Muscle layer of colon (tissue), 2 donors: ENCODE measurements around the gene HES3.

Experiments
- H3K27ac ChIP-seq: one replicate; pipeline ENCODE4 v1.7.0; 2013; ENCODE audit warnings: low read depth, mild to moderate bottlenecking, low read length, moderate library complexity
- H3K27me3 ChIP-seq, 2 donors: one replicate each; pipeline ENCODE4 v1.7.0; 2013; ENCODE audit warnings: low read length in 2 of 2, mild to moderate bottlenecking in 2 of 2; ENCODE audit not compliant: insufficient read depth in 2 of 2, control insufficient read depth in 1 of 2
- H3K36me3 ChIP-seq: one replicate; pipeline ENCODE4 v1.7.0; 2013; ENCODE audit warnings: mild to moderate bottlenecking, low read length; ENCODE audit not compliant: insufficient read depth
- H3K4me1 ChIP-seq: one replicate; pipeline ENCODE4 v1.7.0; 2013; ENCODE audit warnings: mild to moderate bottlenecking, low read length; ENCODE audit not compliant: insufficient read depth
- H3K4me3 ChIP-seq, 2 donors: one replicate each; pipeline ENCODE4 v1.7.0; 2013; ENCODE audit warnings: low read length in 2 of 2, low read depth in 1 of 2, mild to moderate bottlenecking in 1 of 2, moderate library complexity in 1 of 2
- H3K9ac ChIP-seq: one replicate; pipeline ENCODE4 v1.7.0; 2013; ENCODE audit warnings: low read length
- H3K9me3 ChIP-seq: one replicate; pipeline ENCODE4 v1.7.0; 2013; ENCODE audit warnings: mild to moderate bottlenecking, low read length
- donor health status: abdominal sarcoma.
- donor health status: Adenocarcinoma of cecum.

The HES3 gene

DNA sequence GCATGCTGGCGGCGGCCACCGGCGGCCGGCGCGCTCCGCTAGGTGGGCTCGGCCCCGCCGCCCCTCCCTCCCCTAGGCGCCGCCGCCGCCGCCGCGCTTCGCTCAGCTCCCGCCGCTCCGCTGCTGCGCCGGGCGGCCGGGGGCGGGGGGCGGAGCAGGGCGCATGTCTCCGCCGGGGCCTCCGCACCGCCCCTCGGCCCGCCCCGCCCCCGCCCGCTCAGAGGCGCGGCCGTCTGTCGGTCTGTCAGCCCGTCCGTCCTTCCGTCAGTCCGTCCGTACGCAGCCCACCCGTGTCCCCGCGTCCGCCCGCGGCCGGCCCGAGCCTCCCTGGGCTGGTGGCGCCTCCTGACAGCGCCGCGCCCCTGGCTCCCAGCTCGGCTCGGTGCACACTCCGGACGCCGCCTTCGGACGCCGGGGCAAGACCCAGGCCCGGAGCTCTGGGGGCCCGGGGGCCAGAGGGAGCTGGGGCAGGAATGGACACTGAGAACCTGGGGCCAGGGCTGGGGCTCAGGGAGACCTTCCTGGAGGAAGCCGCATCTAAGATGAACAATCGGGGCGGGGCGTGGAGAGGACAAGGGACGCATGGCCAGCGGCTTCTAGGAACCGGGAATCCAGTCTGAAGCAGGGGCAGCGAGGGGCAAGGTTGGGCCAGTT is 17.1 kb downstream of the HES3 start, which contains the start of gene GPR153:
Gene GPR153, minus strand, starts transcription at position 138 of the 654 bp plus-strand sequence. CDS start 6,193 bp downstream, outside the sequence.
- Histone ChIP-seq H3K4me3 (peak within 1 kb of the TSS in 1 of 2 donors; percentile 75), H3K4me1 (no peaks in the 10 kb centered on the region), H3K9me3 (no peaks in the 10 kb centered on the region), H3K27ac (no peak within 1 kb of the TSS), H3K36me3 (no peaks in the 10 kb centered on the region), H3K27me3 (peaks cover 0 to 7% of the 10 kb centered on the region in 2 donors), H3K9ac (no peak within 1 kb of the TSS)

DNA sequence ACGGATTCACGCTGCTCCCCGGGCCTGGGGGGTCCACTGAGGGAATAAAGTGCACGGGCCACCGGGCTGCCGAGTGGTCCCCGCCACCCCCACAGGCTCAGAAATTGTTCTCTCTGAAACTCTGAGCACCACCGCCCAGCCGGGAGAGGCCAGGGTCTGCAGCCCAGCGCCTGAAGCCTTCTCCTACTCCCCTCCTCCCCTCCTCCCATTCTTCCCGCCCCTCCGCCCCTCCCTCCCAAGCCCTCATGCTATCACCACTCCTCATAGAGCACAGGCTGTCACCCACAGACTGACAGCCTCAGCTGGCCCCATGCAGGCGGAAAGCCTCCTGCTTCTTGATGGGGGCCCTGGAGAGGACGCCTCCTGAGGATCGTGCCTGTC is 17.6 kb downstream of the HES3 start:
- Histone ChIP-seq H3K4me1 (no peaks in the 10 kb centered on the region), H3K36me3 (no peaks in the 10 kb centered on the region), H3K27me3 (peaks cover 0 to 7% of the 10 kb centered on the region in 2 donors), H3K27ac (no peak overlapping the region), H3K9ac (no peak overlapping the region), H3K4me3 (peak overlapping the region in 1 of 2 donors; percentile 1), H3K9me3 (no peaks in the 10 kb centered on the region)

DNA sequence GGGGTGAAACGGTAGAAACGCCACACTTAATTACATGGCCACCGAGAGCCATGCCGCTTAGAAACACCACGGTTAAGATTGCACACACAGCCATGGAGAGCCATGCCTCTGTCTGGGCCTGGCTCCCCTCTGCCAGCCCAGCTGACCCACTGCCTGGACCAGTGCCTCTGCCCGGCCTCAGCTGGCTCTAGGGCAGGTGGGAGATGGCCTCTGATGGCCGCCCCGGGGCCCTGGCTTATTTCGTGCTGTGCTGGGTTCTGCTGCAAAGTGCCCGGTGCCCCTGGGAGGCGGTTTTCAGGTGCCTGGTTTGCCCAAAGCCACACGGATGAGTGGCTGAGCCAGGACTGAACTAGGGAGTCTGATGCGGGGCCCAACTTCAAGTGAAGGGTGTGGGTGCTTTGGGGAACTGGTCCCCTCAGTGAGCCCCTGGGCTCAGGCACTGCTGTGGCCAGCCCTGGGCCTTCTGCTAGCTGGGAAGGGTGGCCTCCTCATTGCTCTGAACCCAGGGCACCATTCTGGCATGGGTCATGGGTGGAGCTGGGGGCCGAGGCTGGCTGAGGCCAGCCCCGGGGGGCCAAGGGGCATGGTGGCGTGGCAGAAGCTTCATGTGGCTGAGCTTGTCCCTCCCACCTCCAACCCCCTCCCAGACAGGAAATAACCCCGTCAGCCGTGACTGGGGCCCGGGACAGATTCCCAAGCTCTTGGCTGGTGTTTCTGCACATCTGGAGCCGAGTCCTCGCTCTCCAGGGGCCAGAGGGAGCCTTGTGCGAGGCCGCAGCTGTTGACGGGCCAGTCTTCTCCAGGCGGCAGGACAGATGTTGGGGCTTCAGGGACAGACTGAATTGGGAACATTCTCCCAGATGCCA is 18.8 kb downstream of the HES3 start:
- Histone ChIP-seq H3K9me3 (no peaks in the 10 kb centered on the region), H3K36me3 (no peaks in the 10 kb centered on the region), H3K9ac (no peak overlapping the region), H3K4me1 (no peaks in the 10 kb centered on the region), H3K27ac (no peak overlapping the region), H3K27me3 (peaks cover 0 to 7% of the 10 kb centered on the region in 2 donors), H3K4me3 (no peak overlapping the region)

DNA sequence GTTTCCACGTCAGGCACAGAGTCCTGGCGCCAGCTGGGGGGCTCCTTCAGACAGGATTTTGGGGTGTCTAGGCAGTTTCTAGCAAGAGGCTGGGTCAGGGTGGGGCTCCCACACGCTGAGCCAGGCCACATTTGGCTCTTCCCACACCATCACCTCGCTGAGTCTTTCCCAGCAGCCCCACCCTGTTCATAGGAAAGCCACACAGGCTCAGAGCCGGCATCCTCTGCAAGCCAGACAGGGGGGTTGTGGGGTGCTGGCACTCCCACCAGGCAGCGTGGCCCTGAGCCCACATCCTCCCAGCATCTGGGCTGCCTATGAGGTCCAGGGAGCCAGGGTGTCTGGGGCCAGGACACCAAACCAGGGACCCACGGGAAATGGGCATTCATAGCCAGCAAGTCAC is 19.7 kb downstream of the HES3 start:
- Histone ChIP-seq H3K9me3 (no peaks in the 10 kb centered on the region), H3K27ac (no peak overlapping the region), H3K36me3 (no peaks in the 10 kb centered on the region), H3K4me3 (no peak overlapping the region), H3K27me3 (peaks cover 0 to 7% of the 10 kb centered on the region in 2 donors), H3K9ac (no peak overlapping the region), H3K4me1 (no peaks in the 10 kb centered on the region)

DNA sequence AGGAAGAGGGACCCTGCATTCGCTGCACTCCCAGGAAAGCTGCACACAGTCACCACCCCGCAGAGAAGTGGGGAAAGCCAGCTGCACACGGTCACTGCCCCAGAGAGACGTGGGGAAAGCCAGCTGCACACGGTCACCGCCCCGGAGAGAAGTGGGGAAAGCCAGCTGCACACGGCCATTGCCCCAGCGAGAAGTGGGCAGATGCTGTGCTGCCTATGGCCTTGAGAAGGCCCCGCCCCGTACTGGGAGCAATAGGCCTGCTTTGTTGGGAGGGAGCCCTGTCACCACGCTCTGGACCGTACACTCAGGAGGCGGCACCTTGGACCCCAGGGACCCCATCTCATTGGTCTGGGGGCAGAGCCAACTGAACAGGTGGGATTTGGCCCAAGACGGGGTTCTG is 21.2 kb downstream of the HES3 start:
- Histone ChIP-seq H3K36me3 (no peaks in the 10 kb centered on the region), H3K4me1 (peaks cover 13% of the 10 kb centered on the region), H3K27ac (no peak overlapping the region), H3K27me3 (peaks cover 0 to 7% of the 10 kb centered on the region in 2 donors), H3K4me3 (no peak overlapping the region), H3K9ac (no peak overlapping the region), H3K9me3 (no peaks in the 10 kb centered on the region)

DNA sequence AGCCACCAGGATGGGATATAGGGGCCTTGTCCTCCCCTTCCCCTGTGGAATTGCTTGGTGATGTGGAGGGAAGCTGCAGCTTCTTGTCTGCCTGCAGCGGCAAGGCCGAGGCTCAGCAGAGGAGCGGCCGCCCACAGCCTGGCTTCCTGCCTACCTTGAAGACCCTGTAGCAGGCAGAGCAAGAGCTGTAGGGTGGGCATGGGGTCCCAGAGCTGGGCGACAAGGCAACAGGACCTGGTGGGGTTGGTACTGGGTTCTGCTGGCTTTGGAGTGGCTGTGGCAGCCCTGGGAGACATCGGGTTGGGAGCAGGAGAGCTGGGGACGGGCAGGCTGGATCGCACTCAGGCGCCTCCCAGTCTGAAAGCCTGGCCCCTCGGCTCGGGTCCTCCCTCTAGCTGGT is 22.7 kb downstream of the HES3 start:
- Histone ChIP-seq H3K36me3 (no peaks in the 10 kb centered on the region), H3K27me3 (peaks cover 0 to 2% of the 10 kb centered on the region in 2 donors), H3K4me3 (no peak overlapping the region), H3K9me3 (no peaks in the 10 kb centered on the region), H3K9ac (no peak overlapping the region), H3K4me1 (peaks cover 18% of the 10 kb centered on the region), H3K27ac (no peak overlapping the region)

DNA sequence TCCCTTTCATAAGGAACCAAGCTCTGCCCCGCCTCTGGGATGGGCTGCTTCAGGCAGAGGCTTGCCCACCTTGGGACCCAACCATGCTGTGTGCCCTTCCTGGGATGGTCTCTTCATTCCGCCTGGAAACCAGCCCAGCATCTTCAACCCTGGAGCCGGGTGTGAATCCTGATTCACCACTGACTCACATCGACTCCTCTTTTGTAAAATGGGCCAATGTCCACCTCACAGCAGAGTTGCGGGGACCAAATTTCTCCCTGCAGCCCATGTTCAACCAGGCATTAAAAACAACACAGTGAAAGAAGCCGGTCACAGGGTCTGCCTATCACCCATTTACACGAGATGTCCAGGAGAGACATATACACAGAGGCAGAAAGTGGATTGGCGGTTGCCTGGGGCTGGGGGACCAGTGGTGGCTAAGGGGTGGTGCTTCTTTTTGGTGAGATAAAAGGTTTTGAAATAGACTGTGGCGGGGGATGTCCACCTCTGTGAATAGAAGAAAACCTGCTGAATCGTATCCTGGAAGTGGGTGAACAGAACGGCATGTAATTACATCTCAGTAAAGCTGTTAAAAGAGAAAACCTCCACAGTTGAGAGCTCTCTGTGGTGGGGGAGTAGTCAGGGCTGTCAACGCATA is 23.8 kb downstream of the HES3 start:
- no peaks in the 10 kb centered on the region for H3K27me3 ChIP-seq
- H3K36me3 ChIP-seq = no peaks in the 10 kb centered on the region
- H3K9ac ChIP-seq = no peak overlapping the region
- no peak overlapping the region for H3K4me3 ChIP-seq
- H3K27ac ChIP-seq = no peak overlapping the region
- H3K4me1 ChIP-seq = peaks cover 18% of the 10 kb centered on the region
- H3K9me3 ChIP-seq = no peaks in the 10 kb centered on the region

DNA sequence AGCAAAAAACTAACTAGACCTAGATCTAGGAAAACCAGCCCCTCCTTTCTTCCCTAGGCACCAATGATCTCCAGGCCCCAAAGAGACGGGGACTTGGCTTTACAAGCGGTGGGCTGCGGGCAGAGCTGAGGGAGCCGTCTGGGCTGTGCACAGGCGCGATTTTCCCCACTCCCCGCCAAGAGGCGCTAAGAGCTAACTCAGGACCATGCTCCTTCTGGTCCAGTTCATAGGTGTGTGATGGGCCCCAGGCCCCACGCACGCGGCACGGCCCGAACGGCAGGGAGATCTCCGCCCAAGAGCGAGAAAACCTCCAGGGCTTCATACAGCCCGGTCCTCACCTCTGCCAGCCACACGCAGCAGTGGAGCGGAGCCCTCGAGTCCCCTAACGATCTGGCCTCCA is 24.4 kb downstream of the HES3 start:
- Histone ChIP-seq H3K36me3 (no peaks in the 10 kb centered on the region), H3K4me1 (peaks cover 18% of the 10 kb centered on the region), H3K27me3 (no peaks in the 10 kb centered on the region), H3K27ac (no peak overlapping the region), H3K4me3 (no peak overlapping the region), H3K9ac (no peak overlapping the region), H3K9me3 (no peaks in the 10 kb centered on the region)

DNA sequence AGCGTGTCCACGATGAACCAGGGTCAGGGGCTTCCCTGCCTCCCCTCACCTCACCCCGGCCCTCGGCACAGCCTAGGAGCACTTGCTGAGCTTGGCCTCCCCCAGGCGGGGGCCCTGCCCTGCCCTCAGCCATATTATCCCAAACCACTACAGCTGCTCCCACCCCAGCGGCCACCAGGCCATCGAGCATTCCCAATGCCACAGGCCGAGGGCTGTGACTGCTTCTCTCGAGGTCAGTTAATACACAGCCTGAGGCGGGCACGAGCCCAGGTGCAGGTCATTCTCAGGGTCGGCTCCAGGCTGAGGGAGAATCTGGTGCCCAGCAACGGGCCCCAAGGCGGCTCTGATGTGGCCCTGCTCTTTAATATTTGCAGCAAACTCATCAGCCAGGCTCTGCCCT is 25.3 kb downstream of the HES3 start:
- Histone ChIP-seq H3K27me3 (no peaks in the 10 kb centered on the region), H3K36me3 (no peaks in the 10 kb centered on the region), H3K27ac (peak overlapping the region; percentile 2), H3K9ac (no peak overlapping the region), H3K4me3 (no peak overlapping the region), H3K9me3 (no peaks in the 10 kb centered on the region), H3K4me1 (peaks cover 18% of the 10 kb centered on the region)

DNA sequence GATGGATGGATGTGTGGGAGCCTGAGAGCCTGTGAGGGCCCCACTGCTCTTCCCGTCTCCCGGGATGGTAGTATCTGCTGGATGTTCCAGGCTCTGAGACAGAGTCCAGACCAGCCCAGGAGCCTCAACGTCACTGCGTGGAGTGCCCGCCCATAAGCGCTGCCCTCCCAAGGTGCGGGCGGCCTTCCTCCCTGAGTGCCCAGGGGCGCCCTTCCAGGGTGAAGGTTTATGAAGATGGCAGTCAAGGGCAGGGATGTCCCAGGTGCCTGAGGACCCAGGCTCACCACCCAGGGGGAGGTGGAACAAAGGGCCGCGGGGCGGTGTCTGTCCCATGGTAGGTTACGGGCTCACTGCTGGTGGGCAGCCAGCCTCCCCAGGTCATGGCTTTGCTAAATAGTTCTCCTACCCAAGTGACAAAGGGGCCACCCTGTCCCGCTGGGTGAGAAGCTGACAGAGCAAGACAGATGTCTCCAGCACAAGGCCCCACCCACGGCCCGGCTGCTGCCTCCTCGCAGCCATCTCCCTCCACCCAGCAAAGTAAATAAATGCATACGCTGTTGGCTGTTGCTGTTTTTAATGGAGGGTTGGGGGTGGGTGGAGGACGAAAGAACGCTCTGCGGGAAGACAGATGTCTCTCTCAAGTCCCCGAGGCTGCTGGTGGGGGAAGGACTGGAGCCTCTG is 25.9 kb downstream of the HES3 start:
- Histone ChIP-seq H3K9me3 (no peaks in the 10 kb centered on the region), H3K4me1 (peaks cover 18% of the 10 kb centered on the region), H3K27me3 (no peaks in the 10 kb centered on the region), H3K36me3 (no peaks in the 10 kb centered on the region), H3K27ac (no peak overlapping the region), H3K9ac (no peak overlapping the region), H3K4me3 (no peak overlapping the region)

DNA sequence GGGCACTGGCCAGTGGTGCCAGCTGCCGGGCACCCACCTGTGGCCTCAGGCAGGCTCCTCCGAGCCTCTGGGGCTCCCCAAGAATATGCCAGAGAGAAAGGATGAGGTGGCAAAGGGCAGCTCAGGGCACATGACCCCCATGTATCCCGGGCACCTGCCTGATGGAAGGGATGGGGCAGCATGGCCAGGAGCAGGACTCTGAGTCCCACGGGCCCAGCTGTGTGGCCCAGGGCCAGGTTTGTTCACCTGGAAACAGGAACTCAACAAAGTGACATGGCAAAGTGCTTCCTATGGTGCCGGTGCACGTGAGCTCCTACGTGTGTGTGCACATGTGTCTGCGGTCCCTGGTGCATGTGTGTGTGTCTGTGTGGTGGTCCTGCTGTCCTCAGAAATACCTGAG is 26.4 kb downstream of the HES3 start:
- H3K9ac ChIP-seq = no peak overlapping the region
- H3K4me1 ChIP-seq = peaks cover 18% of the 10 kb centered on the region
- H3K9me3 ChIP-seq = no peaks in the 10 kb centered on the region
- no peaks in the 10 kb centered on the region for H3K36me3 ChIP-seq
- H3K27ac ChIP-seq = no peak overlapping the region
- no peaks in the 10 kb centered on the region for H3K27me3 ChIP-seq
- H3K4me3 ChIP-seq = no peak overlapping the region
